NCI-H526 (cell line): ENCODE data around the gene TRIP11.
A peak's percentile ranks its signal among the peaks of the same experiment; 100 is the strongest.
"Not testable (repeated sequence)": the region's sequence is repeated elsewhere in the genome, so short reads cannot be mapped to it uniquely, and the experiment has no call there.

Experiments used
- DNase-seq, 2 experiments: peaks; one replicate each; lab custom pipeline; 2025; lab: John Stamatoyannopoulos, UW

Gene TRIP11

GRCh38 chr14:92039719-92040430, at the start of gene TRIP11:
Gene TRIP11, minus strand, starts transcription at chr14:92040059. Its CDS starts 374 bp downstream, at chr14:92039685.
- peak; percentile 72 to 96 for DNase-seq

- DNase-seq: no peak
Observed at GRCh38 chr14:92088494-92088893, 48.6 kb upstream of the TRIP11 start.

- no peak for DNase-seq
Observed at GRCh38 chr14:92074555-92074954, 34.7 kb upstream of the TRIP11 start.

- DNase-seq: no peak
Observed at GRCh38 chr14:92058006-92058917, 18.4 kb upstream of the TRIP11 start.

GRCh38 chr14:92049781-92050180, 9.9 kb upstream of the TRIP11 start:
- DNase-seq: no peak

- DNase-seq: not testable (repeated sequence)
Observed at GRCh38 chr14:92049221-92049620, 9.4 kb upstream of the TRIP11 start.

GRCh38 chr14:92045904-92046303, 6.0 kb upstream of the TRIP11 start:
- DNase-seq: not testable (repeated sequence)

- DNase-seq: not testable (repeated sequence)
Observed at GRCh38 chr14:92041766-92042165, 1.9 kb upstream of the TRIP11 start.

- DNase-seq: no peak
Observed at GRCh38 chr14:92041203-92041602, 1.3 kb upstream of the TRIP11 start.

- DNase-seq: peak; percentile 41 to 45
Observed at GRCh38 chr14:92040431-92041051, 682 bp upstream of the TRIP11 start.

GRCh38 chr14:92039063-92039718, 668 bp downstream of the TRIP11 start:
- peak; percentile 56 to 63 for DNase-seq

GRCh38 chr14:92037989-92038388, 1.9 kb downstream of the TRIP11 start:
- no peak for DNase-seq

- no peak for DNase-seq
Observed at GRCh38 chr14:92035890-92036289, 4.0 kb downstream of the TRIP11 start.

GRCh38 chr14:92033906-92034687, 5.8 kb downstream of the TRIP11 start:
- no peak for DNase-seq

- DNase-seq: no peak
Observed at GRCh38 chr14:92033433-92033832, 6.4 kb downstream of the TRIP11 start.

GRCh38 chr14:92026548-92027190, 13.2 kb downstream of the TRIP11 start:
- no peak for DNase-seq

GRCh38 chr14:92022036-92022435, 17.8 kb downstream of the TRIP11 start:
- no peak for DNase-seq

- DNase-seq: no peak
Observed at GRCh38 chr14:92021523-92021922, 18.3 kb downstream of the TRIP11 start.

GRCh38 chr14:92014040-92014439, 25.8 kb downstream of the TRIP11 start:
- no peak for DNase-seq

GRCh38 chr14:92012121-92012748, 27.6 kb downstream of the TRIP11 start:
- DNase-seq: no peak
